AG04450 (cell line): Measurements from ENCODE around the gene RFK. TPM values are rescaled to one million over a fixed set of nuclear protein-coding genes. Genes with fewer than 3 reads are reported as not detected.

Source experiments
- CTCF ChIA-PET: fragments of 300-600, 350-600 bp; formaldehyde crosslinking; extraction: SDS; loops from one replicate; lab custom pipeline; 2022; ENCODE audit warnings: antibody characterized with exemption, inconsistent platforms; lab: Charles Lee
- POLR2A ChIA-PET: fragments of 350-600 bp; formaldehyde crosslinking; extraction: SDS; loops from one replicate; lab custom pipeline; 2021; ENCODE audit warnings: antibody characterized with exemption, inconsistent platforms; lab: Yijun Ruan, JAX
- DNase-seq: peaks from one replicate; pipeline ENCODE4 v3.0.0-alpha.2; 2011; ENCODE audit warnings: low read depth, low spot score
- H3K27ac ChIP-seq: one replicate; pipeline ENCODE4 v1.5.1; 2012; ENCODE audit warnings: low read depth, low read length, control low read depth
- H3K27me3 ChIP-seq: one replicate; pipeline ENCODE4 v1.6.0; 2012; ENCODE audit warnings: low read length; ENCODE audit not compliant: control insufficient read depth, insufficient read depth
- H3K4me3 ChIP-seq: 2 replicates; pipeline ENCODE4 v1.5.1; 2011; ENCODE audit warnings: mild to moderate bottlenecking, low read depth, low read length, control low read depth
- H3K9me3 ChIP-seq: 2 replicates; pipeline ENCODE4 v1.5.1; 2012; ENCODE audit warnings: low read length; ENCODE audit not compliant: control insufficient read depth, insufficient read depth
- polyA plus RNA-seq: library from polyadenylated mRNA; depleted of rRNA; stranded (reverse); fragments of >200 nt; gene quantifications from 2 replicates; pipeline ENCODE4 v1.2.3, GENCODE V29; 2011; rRNA removed
- TF ChIP-seq, protein P1 (sequence below): IDR thresholded peaks from 2 replicates; pipeline ENCODE4 v1.5.1; 2011; ENCODE audit warnings: low read depth, low read length, control low read depth, inconsistent platforms

RFK gene
- polyA plus RNA-seq, 1 experiment = 29.2 TPM

DNA sequence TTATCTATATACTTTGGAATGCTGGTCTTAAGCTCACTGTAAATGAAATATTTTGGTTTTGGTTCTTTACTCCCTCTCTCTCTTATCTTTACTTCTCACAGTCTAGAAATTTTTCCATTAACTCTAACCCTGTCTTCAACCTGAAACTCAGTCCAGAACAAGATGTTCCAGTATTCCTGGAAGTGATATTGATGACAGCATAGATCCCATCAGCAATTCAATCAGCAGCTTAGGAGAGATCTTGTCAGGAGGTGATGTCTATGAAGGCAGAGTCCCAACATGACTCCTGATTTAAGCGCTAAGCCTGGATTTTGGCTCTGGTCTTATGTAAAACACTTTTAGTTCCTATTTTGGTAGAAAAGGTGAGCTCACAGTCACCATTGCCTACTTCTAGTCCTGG is 52.6 kb downstream of the RFK start:
- H3K27ac ChIP-seq = no peak overlapping the region
- no peak overlapping the region for H3K4me3 ChIP-seq
- TF ChIP-seq, protein P1, sequence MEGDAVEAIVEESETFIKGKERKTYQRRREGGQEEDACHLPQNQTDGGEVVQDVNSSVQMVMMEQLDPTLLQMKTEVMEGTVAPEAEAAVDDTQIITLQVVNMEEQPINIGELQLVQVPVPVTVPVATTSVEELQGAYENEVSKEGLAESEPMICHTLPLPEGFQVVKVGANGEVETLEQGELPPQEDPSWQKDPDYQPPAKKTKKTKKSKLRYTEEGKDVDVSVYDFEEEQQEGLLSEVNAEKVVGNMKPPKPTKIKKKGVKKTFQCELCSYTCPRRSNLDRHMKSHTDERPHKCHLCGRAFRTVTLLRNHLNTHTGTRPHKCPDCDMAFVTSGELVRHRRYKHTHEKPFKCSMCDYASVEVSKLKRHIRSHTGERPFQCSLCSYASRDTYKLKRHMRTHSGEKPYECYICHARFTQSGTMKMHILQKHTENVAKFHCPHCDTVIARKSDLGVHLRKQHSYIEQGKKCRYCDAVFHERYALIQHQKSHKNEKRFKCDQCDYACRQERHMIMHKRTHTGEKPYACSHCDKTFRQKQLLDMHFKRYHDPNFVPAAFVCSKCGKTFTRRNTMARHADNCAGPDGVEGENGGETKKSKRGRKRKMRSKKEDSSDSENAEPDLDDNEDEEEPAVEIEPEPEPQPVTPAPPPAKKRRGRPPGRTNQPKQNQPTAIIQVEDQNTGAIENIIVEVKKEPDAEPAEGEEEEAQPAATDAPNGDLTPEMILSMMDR = no peak
- no peaks in the 10 kb centered on the region for H3K27me3 ChIP-seq
- ChIA-PET CTCF (no interaction called here), POLR2A (no interaction called here)
- no peak for DNase-seq
- no peaks in the 10 kb centered on the region for H3K9me3 ChIP-seq

DNA sequence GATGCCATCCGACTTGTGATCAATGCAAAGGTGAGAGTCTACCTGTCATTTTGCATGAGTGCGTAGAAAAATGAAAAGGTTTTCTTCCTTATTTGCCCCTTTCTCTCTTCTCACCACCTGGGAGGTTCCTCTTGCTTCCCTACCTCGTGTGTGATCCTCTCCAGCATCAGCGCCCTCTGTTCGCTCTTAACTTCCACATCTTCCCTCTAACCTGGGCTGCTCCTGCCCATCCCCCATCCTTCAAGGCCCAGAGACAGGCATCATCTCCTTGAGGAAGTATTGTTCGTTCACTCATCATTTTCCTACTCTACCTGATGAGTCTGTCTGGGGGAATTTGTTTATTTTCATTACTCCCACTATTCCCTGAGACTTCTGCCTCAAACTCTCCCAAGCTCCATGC is 55.8 kb downstream of the RFK start:
- POLR2A ChIA-PET = no interaction called here
- peaks cover 5% of the 10 kb centered on the region for H3K27me3 ChIP-seq
- CTCF ChIA-PET = no interaction called here
- TF ChIP-seq, protein P1 = no peak
- no peak for DNase-seq
- no peak overlapping the region for H3K4me3 ChIP-seq
- H3K9me3 ChIP-seq = no peaks in the 10 kb centered on the region
- H3K27ac ChIP-seq = no peak overlapping the region

DNA sequence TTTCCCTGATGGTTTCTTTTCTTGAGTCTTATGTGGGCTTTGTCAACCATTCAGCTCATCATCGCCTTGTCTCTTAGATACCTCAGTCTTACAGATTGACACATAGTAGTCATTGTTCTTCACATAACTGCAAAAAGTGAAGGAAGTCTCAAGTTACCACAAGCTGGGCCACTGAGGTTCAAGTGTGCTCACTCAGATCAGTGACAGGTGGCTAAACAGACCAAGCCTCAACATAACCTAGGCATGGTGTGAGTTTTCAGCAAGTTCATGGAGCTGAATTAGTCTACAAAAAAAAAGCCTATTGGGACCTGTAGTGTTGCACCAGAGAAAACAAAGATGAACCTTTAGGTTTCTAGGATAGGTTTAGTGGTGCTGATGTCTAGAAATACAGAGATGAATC is 58.2 kb downstream of the RFK start:
- H3K27ac ChIP-seq = no peak overlapping the region
- H3K4me3 ChIP-seq = no peak overlapping the region
- H3K27me3 ChIP-seq = peaks cover 12% of the 10 kb centered on the region
- no peak for DNase-seq
- TF ChIP-seq, protein P1 = no peak
- ChIA-PET CTCF (no interaction called here), POLR2A (no interaction called here)
- H3K9me3 ChIP-seq = no peaks in the 10 kb centered on the region; the same call in 1 of the 2 replicates

Other genes starting within 250 kb of the RFK start
- 6.9 and 7.6 TPM in 2 replicates for gene GCNT1, start 64.8 kb upstream of the RFK start, polyA plus RNA-seq